GM18499 (cell line): ENCODE results near the gene SMIM14.
"Not testable (repeated sequence)": the region's sequence is repeated elsewhere in the genome, so short reads cannot be mapped to it uniquely, and the experiment has no call there.

Experiments
- ATAC-seq: cut with Tn5 transposase; IDR thresholded peaks from one replicate; pipeline ENCODE4 v1.9.1; 2021; ENCODE audit warnings: moderate number of reproducible peaks; ENCODE audit not compliant: insufficient read depth, unreplicated experiment

Gene SMIM14

DNA sequence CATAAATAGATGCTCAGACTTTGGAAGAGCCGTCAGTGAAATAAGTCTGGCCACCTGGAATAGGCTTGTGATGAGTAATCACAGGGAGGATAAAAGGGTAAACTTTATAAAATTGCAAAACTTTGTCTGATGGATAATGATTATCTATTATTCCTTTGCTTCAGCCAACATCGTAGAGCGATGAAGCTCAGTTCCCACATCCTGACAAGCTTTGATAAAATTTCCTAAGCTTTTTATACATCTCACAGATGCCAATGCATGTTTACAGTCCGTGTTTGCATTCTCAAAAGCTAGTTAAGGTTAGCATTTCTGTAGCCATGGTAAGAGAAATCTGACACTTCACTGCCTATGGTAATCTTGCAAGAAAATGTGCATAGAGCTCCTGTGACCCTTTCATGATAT is 96.1 kb downstream of the SMIM14 start:
- no peak for ATAC-seq

DNA sequence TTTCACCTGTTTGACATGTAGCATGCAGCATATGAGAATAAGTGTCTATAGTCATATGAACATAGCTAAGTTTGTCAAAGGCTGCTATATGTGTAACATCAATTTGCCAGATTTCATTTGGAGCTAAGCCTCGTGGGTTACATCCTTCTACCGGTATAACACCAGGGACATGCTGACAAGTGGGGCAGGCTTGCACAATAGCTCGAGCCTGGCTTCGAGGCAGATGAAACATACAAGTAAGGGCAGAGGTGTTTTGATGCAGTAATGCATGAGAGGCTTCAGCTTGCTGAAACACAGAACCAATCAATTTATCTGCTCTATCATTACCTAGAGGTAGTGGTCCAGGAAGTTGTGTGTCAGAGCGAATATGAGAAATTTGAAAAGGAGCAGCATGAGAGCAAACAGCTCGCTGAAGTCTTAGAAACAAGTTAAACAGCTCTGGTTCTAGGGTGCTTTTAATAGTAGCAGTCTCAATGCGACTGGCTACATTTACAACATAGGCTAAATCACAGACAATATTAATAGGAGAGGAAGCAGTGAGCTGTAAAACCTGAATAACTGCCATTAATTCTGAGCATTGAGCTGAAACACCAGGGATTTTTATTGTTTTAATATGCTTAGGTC is 96.6 kb downstream of the SMIM14 start:
- ATAC-seq = no peak

DNA sequence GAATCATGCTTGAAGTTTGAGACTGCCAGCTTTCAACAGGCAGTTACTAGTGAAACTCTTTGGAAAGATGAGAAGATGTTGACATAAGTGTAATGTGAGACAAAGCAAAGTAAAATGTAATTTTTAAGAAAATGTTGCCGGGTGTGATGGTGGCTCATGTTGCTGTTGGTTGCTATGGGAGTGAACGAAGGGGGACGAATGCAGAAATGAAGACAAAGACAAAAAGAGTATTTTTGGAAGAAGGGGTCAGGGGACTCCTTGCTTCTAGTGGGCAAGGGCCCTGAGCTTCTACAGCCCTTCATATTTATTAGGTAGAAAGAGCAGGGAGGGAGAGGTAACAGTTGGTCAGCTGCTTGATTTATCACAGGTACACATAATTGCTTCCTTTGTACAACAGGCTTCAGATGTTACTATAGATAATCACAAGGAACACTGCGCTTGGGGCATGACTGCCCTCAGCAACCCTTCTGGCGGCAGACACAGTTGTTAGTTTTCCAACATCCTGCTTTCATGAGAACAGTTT is 99.5 kb downstream of the SMIM14 start:
- ATAC-seq = no peak

DNA sequence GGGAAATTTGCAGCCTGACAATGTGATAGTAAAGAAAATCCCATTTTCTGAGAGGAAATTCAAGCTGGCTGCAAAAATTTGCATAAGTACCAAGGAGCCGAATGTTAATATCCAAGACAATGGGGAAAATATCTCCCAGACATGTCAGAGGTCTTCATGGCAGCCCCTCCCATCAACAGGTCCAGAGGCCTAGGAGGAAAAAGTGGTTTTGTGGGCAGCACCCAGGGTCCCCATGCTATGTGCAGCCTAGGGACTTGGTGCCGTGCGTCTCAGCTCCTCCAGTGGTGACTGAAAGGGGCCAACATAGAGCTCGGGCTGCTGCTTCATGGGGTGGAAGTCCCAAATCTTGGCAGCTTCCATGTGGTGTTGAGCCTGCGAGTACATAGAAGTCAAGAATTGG is 105.1 kb downstream of the SMIM14 start:
- no peak for ATAC-seq

DNA sequence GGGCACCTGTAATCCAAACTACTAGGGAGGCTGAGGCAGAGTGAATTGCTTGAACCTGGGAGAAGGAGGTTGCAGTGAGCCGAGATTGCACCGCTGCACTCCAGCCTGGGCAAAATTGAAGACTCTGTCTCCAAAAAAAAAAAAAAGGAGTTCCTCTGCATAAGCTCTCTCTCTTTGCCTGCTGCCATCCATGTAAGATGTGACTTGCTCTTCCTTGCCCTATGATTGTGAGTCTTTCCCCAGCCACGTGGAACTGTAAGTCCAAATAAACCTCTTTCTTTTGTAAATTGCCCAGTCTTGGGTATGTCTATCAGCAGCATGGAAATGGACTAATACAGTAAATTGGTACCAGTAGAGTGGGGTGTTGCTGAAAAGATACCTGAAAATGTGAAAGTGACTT is 106.4 kb downstream of the SMIM14 start:
- ATAC-seq = not testable (repeated sequence)

DNA sequence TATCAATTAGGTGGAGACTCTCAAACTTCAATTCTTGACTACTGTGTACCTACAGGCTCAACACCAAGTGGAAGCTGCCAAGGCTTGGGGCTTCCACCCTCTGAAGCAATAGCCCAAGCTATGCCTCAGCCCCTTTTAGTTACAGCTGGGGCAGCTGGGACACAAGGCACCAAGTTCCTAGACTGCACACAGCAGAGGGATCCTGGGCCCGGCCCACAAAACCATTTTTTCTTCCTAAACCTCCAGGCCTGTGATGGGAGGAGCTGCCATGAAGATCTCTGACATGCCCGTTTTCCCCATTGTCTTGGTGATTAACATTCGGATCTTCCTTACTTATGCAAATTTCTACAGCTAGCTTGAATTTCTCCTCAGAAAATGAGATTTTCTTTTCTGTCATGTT is 108.0 kb downstream of the SMIM14 start:
- ATAC-seq = no peak

DNA sequence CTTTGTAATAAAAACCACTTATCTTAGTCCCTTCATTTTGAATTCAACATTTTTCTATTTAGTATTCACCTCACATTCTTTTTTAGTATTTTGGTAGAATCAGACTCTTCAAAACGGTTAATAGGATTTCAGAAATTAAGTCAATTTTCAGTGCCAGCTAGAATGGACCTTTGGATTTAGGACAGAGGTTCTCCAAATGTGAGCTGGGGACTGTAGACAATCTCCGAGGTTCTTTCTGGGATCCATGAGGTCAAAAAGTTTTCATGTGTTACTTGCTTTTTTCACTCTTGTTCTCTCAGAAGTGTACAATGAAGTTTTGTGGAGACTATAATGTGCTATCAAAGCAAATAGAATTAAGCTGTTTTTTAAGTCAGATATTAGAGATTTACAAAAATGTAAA is 109.1 kb downstream of the SMIM14 start:
- ATAC-seq = no peak

DNA sequence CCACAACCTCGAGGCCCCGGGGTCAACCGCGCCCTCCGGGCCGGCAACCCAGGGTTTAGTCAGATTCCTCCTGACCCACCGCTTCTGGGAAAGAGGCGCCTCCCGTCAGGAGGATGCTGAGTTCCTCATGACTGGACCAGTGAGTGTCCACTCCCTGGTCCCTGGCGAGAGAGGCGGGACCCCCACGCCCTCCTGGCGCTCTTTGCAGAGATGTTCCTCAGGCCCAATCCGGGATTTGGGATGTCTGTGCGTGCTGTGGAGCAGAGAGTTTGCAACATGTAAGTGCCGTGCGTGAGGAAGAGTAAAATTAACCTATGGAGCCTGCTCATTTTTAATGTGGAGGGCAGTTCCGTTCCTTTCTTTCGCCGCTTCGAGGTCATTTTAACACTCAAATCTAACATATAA is 110.6 kb downstream of the SMIM14 start:
- ATAC-seq = no peak

DNA sequence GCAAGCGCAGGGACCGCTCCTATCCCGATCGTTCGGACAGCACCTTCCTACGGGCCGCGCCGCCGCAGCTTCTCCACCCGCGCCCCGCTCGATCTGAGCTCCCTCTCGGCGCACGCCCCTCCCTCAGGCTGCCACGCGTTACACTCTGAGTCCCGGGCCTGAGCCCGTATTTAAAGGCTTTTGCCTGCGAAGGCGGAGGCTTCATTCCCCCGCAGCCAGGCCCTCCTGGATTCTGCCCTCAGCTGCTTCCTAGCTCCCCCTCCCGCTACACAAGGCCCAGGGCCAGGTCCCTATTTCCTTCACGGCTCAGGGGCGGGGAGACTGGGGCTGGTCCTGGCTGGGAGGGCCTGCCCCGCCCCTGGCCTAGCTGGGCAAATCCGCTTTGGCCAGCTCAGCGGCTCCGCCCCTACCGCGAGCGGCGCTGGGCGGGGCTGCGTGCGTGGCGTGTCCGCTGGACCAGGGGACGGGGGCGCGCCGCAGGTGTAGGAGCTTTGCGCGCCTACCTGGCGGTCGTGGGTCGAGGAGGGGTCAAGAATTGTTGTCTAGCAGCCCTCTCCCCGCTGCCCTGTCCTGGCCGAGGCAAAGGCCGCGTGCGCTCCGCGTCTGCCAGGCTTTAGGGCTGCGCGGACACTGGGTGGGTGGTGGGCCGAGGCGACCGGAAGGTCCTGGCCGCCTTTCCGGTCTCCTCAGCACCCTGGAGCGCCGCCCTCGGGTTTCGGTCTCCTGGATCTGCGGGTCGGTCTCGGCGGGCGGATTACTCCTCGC is 111.2 kb downstream of the SMIM14 start, which contains the start of gene UGDH:
TSS of gene UGDH (minus strand) at position 144 of the 765 bp plus-strand sequence. CDS start 5,927 bp downstream, outside the sequence.
- ATAC-seq = peak; percentile 75

DNA sequence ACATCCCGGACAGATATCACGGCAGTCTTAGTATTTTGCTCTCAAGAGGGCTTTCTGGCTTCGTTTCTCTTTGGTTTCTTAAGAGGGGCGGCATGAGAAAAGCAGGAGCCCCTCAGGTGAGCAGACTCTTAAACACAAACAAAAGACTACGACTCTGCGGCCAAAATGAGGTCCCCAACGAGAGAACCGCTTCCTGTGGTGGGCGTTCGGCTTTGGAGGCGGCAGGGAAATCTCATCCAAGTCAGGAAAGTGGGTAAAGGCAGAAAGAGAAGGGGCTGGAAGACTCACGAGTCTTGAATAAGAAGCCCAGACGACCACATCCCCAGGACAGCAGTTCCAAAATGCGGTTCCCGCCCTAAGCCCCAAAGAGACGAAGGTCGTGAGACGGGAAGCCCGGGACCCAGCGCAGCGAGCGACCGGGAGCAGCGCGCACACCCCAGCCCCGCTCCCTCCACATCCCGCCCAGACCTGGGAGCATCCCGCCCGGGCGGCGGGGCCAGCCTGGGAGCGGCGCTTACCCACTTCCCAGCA is 111.8 kb downstream of the SMIM14 start:
- no peak for ATAC-seq

DNA sequence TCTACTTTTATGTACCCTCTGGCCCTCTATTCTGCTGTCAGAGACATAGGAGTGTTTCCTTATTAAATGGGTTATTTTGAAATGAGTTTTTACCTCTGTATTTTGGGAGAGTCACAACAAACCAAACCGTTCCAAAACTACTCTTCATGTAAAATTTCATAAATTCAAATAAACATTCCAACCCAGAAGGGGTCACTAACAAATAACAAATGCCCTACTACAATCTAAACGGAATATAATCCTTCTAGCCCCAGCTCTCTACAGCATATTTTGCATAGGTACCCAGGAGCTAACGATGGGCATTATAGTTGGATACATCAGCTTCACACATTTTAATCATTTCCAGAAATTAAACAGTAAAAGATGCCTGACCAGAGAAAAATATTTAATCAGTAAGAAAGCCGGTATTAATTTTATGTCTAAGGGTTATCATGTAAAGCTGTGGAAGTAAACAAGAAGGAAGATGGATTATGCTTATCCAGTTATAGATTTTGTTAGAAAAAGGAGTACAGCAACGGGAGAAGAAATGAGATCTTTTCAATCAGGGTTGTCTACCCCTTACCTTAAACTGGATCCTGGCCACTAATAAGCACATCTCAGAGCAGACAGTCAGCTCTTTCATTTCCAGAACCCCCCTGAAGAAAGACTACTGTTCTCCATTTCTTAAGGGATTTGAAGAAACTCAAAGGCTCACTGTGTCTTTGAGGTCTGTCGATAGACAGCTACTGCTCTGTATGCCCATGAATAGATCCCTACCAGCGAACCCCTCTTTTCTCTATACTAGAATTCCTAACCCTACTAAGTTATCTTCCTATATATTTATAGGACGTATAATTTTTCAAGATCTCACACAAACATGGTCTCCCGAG is 112.6 kb downstream of the SMIM14 start:
- ATAC-seq = no peak

DNA sequence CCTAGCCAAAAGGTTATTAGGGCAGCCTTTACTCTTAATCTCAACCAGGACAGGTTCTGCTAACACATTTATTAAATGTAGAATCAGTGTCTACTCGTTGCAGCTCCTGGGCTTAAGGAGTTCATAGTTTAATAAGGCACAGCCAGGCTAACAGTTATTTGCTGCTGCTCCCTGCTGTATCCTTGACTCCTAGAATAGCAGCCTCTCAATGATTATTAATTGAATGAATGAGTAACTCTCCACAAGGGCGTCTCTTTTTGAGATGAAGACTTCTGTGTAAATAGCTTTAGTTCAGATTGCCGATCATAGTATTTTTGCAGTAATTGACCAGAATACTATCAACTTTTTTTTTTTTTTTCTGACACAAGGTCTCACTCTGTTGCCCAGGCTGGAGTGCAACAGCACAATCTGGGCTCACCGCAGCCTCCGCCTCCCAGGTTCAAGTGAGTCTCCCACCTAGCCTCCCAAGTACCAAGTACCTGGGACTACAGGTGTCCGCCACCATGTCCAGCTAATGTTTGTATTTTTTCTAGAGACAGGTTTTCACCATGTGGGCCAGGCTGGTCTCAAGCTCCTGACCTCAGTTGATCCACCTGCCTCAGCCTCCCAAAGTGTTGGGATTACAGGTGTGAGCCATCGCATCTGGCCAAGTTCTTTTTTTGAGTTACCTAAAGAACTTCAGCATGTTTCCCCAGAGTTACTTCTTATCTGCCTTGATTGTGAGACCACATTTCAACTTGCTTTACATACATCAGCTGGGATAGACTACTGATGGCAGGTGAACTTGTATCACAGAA is 114.3 kb downstream of the SMIM14 start:
- no peak for ATAC-seq

DNA sequence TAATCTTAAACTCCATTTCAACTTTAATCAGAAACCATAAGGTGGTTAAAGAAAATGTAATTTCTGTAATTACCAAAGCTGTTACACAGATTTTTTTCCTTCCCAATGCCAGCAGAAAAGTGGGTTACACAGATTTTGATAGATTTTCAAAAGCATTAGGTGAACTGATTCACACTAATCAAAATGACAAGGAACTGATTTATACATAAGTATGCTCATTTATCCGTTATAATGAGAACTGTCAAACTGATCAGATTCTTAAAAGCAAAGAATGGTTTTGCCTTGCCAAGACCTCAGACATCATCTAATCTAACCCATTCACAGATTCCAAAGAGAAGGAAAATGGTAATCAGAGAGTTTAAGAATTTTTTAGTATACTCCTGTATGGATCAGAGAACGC is 116.6 kb downstream of the SMIM14 start:
- ATAC-seq = no peak

DNA sequence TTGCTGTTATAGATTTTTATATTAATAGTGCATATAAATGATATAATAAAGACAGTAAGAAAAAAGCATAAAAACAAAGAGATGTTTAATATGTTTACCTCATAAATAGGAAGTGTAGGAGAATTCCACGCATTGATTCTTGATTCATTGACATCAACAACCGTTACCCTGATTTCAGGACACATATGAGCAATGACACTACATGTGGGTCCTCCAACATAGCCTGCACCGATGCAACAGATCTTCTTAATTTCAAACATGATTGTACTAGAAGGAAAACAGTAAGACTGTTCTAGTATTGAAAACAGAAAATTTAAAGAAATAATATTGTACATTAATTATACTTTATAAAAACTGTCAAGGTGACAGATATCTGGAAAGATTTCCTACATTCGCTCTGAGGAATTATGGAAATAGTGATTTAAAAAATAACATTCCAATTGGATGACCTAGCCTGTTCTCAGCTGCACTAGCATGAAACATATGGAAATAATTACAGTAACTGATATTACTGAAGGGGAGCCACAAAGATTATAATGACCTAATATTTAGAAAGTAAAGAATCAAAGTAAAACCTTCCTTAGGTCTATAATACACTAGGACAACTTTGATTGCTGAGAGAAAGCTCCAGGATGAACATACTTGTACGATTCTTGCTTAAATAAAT is 117.3 kb downstream of the SMIM14 start:
- ATAC-seq = no peak

DNA sequence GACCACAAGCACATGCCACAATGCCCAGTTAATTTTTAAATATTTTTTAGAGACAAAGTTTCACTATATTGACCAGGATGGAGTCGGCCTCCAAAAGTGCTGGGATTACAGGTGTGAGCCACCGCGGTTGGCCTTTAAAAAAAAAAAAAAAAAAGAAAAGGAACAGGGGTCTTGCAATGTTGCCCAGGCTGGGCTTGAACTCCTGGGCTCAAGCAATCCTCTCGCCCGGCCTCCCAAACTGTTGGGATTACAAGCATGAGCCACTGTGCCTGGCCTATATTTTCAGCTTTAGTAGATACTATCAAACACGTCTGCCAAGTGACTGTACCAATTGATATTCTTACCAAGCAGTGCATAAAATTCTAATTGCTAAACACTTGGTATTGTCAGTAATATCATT is 120.2 kb downstream of the SMIM14 start:
- ATAC-seq = no peak

DNA sequence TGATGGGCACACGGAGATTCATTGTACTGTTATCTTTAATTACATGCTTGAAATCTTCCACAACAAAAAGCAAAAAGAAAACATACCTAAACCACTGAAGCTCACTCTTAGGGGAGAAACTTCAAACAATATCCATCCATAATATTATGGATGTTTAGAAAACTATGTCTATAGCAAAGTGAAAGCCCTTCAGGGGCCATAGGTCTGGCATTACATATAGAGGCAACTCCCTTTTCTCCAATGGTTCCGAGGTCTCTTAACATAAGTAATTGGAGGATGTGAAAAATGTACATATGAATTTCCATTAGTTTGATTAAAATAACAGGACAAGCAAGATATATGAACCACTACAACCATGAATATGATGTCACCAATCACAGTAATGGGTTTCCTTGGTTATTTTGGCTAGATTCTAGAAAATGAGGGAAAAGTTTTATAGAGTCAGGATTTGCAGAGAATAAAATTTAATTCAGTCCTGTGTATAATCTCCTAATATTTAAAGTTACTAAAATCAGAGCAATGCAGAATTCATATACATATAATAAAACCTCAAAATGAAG is 122.2 kb downstream of the SMIM14 start:
- no peak for ATAC-seq

DNA sequence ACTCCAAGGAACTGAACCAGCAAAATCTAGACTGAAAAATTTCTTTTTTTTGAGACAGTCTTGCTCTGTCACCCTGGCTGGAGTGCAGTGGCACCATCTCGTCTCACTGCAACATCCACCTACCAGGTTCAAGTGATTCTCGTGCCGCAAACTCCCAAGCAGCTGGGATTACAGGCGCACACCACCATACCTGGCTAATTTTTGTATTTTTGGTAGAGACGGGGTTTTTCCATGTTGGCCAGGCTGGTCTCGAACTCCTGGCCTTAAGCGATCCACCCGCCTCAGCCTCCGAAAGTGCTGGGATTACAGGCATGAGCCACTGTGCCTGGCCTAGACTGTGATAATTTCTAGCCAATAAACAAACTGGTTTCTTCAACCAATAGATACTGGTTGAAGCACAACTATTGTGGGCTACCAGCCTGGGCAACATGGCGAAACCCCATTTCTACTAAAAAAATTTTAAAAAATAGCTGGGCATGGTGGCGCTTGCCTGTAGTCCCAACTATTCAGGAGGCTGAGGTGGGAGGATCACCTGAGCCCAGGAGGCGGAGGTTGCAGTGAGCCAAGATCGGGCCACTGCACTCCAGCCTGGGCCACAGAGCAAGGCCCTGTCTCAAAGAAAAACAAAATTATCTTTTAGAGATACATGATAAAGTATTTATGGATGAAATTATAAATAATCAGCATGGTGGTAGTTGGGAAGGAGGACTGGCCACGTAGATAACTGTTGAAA is 122.8 kb downstream of the SMIM14 start:
- not testable (repeated sequence) for ATAC-seq

DNA sequence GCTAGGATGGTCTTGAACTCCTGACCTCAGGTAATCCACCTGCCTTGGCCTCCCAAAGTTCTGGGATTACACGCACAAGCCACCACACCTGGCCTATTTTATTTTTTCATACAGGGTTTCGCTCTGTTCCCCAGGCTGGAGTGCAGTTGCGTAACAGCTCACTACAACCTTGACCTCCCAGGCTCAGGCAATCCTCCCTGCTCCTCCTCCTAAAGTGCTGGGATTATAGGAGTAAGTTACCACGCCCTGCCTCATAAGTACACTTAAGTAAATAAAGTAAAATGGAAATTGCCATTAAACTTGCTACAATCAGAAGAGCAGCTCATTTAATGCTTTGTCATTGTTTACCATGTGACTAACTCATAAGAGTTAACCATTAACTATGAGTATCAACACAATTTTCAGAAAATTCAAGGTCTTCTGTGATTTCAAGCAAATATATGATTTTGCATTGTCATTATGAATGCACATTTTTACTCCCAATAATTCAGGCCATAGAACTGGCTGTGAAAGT is 123.7 kb downstream of the SMIM14 start:
- ATAC-seq = no peak
